ENCODE data around the gene MAPK13.

MAPK13 gene

DNA sequence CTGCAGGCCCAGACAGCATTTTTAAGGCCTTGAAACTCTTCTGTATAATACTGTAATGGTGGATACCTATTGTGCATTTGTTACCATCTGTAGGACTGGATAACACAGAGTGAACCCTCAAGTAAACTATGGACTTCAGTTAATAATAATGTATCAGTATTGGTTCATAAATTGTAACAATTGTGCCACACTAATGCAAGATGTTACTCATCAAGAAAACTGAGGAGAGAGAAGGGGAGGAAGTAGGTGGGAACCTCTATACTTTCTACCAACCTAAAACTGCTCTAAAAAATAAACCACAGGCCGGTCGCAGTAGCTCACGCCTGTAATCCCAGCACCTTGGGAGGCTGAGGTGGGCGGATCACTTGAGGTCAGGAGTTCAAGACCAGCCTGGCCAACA is 10.8 kb downstream of the MAPK13 start:
- DNase-seq (ENCODE audit: low read depth) = no peak
- H3K4me3 ChIP-seq (ENCODE audit: low read depth, low read length) = no peak overlapping the region

- DNase-seq (ENCODE audit: low read depth) = no peak
- H3K4me3 ChIP-seq (ENCODE audit: low read depth, low read length) = no peak overlapping the region
Observed at GRCh38 chr6:36141961-36142360, 11.6 kb downstream of the MAPK13 start.

DNA sequence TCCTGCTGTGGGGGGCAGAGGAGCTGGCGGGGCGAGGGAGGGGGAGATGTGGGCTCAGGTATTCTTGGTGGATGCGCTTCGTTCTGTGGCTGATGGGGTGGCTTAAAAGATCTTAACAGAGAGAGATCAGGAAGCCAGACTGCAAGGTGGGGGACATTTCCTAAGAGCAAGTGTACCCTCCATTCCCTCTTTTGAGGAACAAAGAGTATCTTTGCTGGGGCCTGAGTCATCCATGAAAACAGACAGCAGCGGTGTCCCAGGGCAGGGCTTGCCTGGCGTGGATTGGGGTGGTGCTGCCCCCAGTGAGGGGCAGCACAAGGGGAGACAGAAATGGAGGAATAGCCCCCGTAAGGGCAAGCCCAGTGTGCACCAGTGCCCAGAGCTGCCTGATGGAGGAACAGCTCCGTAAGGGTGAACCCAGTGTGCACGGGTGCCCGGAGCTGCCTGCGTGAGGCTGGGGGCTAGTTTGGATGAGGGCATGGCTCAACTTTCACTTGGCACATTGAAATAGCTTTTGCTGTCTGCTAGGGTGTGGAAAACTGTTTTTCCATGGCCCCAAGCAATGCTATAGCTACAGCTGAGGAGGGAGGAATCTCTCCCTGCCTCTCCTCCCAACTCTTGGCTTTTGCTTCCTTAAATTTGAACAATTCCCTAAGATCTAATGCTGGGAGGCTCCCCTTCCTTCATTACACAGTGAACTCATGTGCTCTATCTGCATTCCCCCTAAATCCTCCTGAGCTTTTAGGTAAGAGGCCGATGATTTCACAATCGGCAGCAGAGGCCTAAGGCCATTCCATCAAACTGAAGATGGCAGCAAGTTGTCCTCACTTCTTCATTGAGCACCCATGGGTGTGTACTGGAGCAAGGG is 12.9 kb downstream of the MAPK13 start:
- no peak overlapping the region for H3K4me3 ChIP-seq (ENCODE audit: low read depth, low read length)
- DNase-seq (ENCODE audit: low read depth) = no peak

GRCh38 chr6:36145495-36145894 is 15.2 kb downstream of the MAPK13 start:
- DNase-seq (ENCODE audit: low read depth) = no peak
- H3K4me3 ChIP-seq (ENCODE audit: low read depth, low read length) = no peak overlapping the region

DNA sequence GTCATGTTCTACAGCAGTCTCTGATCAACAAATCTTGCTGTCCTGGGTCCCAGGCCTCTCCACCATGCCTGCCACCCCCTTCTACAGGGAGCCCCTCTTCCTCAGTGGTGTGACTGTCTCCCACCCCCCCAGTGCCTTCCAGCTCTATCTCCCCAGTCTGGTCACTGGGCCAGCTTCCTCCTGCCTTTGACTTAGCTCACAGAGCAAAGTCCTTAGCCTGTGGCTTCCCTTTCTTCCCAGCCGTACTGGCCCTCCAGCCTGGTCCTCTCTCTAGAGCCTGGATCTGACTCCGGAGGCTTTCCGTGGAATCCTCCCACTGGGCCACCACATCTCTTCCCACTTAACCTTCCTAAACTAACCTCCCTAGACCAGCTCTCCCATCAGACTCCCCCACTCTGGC is 17.0 kb downstream of the MAPK13 start:
- no peak overlapping the region for H3K4me3 ChIP-seq (ENCODE audit: low read depth, low read length)

DNA sequence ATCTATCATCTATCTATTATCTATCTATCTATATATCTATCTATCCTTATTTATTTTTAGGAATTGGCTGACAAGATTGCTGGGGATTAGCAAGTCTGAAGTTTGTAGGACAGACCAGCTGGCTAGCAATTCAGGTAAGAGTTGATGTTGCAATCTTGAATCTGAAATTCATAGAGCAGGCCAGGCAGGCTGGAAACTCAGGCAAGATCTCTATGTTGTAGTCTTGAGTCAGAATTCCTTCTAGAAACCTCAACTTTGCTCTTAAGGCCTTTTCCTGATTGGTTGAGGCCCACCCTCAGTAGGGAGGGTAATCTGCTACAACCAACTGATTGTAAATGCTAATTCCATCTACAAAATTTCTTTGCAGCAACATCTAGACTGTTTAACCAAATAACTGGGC is 19.2 kb downstream of the MAPK13 start:
- no peak for DNase-seq (ENCODE audit: low read depth)
- no peak overlapping the region for H3K4me3 ChIP-seq (ENCODE audit: low read depth, low read length)

More for the DNA sequence above, 17.0 kb downstream of the MAPK13 start:
- DNase-seq (ENCODE audit: low read depth) = no peak

DNA sequence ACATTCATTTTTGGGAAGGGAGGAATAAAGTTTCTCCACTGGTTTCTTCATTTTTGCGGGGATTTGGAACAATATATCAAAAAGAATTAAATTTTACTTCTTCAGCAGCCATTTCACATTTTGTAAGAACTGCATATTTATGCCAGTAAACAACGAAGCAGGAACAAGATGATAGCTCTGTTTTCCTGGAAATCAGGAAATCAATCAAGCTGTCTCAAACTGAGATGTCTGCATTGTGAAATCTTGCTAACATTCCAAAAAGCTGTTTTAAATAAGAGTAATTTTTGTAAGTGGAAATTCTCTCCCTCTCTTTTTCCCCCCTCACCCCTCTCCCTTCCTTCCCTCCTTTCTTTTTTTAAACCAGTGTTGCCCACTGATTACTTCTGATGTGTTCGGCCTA is 20.0 kb downstream of the MAPK13 start:
- no peak for DNase-seq (ENCODE audit: low read depth)

DNA sequence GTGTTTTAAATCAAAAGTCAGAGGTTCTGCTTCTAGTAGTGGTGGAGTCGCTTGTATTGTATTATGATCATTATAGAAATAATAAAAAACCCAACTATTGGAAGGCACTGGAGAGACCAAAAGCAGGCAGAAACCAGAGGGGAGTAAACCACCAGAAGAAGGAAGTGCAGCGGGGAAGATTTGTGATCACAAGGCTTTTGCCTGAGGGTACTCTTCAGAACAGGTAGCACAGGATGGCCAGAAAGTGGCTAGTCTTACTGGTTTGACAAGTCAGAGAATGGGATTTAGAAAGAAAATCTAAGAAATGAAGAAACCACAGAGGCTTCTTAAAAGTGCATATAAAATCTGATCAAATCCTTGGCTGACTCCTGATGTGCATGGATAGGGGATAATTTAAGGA is 24.0 kb downstream of the MAPK13 start:
- H3K4me3 ChIP-seq (ENCODE audit: low read depth, low read length) = no peak overlapping the region
- no peak for DNase-seq (ENCODE audit: low read depth)

More for the DNA sequence above, 20.0 kb downstream of the MAPK13 start:
- H3K4me3 ChIP-seq (ENCODE audit: low read depth, low read length) = no peak overlapping the region

GRCh38 chr6:36155662-36156061 is 25.3 kb downstream of the MAPK13 start:
- no peak for DNase-seq (ENCODE audit: low read depth)
- no peak overlapping the region for H3K4me3 ChIP-seq (ENCODE audit: low read depth, low read length)

DNA sequence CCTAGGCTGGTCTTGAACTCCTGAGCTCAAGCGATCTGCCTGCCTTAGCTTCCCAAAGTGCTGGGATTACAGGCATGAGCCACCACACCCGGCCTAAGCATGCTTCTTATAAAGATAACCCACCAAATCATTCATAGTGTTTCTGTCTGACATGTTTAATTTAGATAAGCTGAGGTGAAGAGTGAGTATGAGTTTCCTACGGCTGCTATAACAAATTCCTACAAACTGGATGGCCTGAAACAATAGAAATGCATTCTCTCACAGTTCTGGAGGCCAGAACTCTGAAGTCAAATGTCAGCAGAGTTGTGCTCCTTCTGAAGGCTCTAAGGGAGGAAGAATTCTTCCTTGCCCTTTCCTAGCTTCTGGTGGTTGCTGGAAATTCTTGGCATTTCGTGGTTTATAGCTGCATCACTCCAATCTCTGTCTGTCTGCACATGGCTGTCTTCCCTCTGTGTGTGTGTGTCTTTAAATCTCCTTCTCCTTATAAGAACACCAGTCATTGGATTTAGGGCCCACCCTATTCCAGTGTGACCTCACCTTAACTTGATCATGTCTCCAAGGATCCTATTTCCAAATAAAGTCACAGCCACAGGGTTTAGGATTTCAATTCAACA is 29.9 kb downstream of the MAPK13 start:
- H3K4me3 ChIP-seq (ENCODE audit: low read depth, low read length) = no peak overlapping the region
- peak; percentile 7 for DNase-seq (ENCODE audit: low read depth)

GRCh38 chr6:36169023-36170007 is 39.0 kb downstream of the MAPK13 start:
- no peak for DNase-seq (ENCODE audit: low read depth)
- no peak overlapping the region for H3K4me3 ChIP-seq (ENCODE audit: low read depth, low read length)

- no peak overlapping the region for H3K4me3 ChIP-seq (ENCODE audit: low read depth, low read length)
- DNase-seq (ENCODE audit: low read depth) = no peak
Observed at GRCh38 chr6:36170704-36171103, 40.4 kb downstream of the MAPK13 start.

DNA sequence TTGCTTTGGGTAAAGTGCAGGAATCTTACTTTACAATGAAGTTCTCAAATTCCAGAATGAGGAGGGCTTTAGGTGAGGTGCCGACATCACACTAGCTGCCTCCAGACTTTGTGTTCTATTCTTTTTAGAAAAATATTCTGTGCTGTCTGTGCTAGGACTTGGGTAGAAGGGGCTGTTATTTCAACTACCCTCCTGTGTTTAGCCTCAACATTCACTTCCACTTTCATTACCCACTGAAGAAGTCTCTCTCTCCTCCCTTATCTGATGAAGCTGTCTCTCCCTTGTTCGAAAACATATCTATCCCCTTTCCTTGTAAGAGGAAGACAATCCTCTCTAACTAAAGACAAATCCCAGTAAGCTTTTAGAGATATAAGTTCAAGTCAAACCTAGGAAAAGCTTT is 41.3 kb downstream of the MAPK13 start:
- DNase-seq (ENCODE audit: low read depth) = no peak

GRCh38 chr6:36177166-36177565 is 46.9 kb downstream of the MAPK13 start:
- no peak for DNase-seq (ENCODE audit: low read depth)

More for the DNA sequence above, 41.3 kb downstream of the MAPK13 start:
- H3K4me3 ChIP-seq (ENCODE audit: low read depth, low read length) = no peak overlapping the region

GRCh38 chr6:36178544-36178943 is 48.2 kb downstream of the MAPK13 start:
- no peak for DNase-seq (ENCODE audit: low read depth)
- H3K4me3 ChIP-seq (ENCODE audit: low read depth, low read length) = no peak overlapping the region

More at GRCh38 chr6:36177166-36177565, 46.9 kb downstream of the MAPK13 start:
- H3K4me3 ChIP-seq (ENCODE audit: low read depth, low read length) = no peak overlapping the region

DNA sequence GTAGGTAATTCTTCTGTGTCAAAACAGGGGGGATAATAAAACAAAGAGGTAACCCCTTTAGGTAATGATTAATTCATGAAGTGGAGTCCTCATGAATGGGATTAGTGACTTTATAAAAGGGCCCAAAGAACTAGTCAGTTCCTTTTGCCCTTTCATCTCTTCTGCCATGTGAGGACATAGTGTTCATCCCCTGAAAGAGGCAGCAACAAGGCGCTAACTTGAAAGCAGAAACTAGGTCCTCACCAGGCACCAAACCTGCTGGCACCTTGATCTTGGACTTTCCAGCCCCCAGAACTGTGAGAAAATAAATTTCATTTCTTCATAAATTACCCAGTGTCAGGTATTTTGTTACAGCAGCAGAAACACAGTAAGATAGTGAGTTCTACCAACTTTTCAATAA is 49.8 kb downstream of the MAPK13 start:
- DNase-seq (ENCODE audit: low read depth) = no peak
- H3K4me3 ChIP-seq (ENCODE audit: low read depth, low read length) = no peak overlapping the region

- H3K4me3 ChIP-seq (ENCODE audit: low read depth, low read length) = no peak overlapping the region
- no peak for DNase-seq (ENCODE audit: low read depth)
Observed at GRCh38 chr6:36184311-36184710, 54.0 kb downstream of the MAPK13 start.

- DNase-seq (ENCODE audit: low read depth) = no peak
- H3K4me3 ChIP-seq (ENCODE audit: low read depth, low read length) = no peak overlapping the region
Observed at GRCh38 chr6:36186199-36186598, 55.9 kb downstream of the MAPK13 start.

DNA sequence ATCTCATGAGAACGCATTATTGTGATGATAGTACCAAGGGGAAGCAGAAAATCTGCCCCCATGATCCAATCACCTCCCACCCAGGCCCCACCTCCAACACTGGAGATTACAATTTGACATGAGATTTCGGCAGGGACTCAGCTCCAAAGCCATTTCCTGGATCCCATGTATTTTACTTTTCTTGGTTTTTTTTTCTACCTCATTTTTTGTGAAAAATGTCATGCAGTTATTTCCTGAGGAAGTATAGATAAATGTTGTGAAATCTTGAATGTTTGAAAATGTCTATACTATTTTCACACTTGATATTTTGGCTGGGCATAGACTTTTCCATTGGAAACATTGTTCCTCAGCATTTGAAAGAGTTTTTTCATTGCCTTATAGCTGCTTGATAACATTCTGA is 57.1 kb downstream of the MAPK13 start:
- no peak for DNase-seq (ENCODE audit: low read depth)
- no peak overlapping the region for H3K4me3 ChIP-seq (ENCODE audit: low read depth, low read length)
